ENCODE measurements around the gene CIB4. TPM values are rescaled to one million over a fixed set of nuclear protein-coding genes. Genes with fewer than 3 reads are reported as not detected.
A peak's percentile ranks its signal among the peaks of the same experiment; 100 is the strongest.

CIB4 gene
- total and polyA plus RNA-seq, 7 donors = not detected

DNA sequence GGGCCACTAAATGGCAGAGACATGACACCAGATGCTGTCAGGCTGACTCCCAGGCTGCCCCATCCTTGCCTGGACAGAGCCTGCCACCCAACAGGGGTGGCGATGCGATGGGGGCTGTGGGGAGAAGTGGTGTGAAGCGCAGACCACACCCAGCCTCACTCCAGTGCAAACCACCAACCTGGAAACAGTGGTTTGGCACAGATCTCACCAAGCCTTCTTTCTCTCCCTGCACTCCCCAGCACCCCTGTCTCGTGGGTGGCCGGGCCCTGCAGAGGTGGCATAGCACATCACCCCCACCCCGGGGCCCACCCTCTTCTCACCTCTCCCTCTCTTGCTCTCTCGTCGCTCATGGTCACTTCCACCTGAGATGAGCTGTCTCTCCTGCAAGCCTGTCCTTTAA lies 32.6 kb downstream of the CIB4 start:
- DNase-seq = no peak
- no peak overlapping the region for H3K4me3 ChIP-seq
- peaks cover 0 to 12% (median 6%) of the 10 kb centered on the region in 4 donors for H3K4me1 ChIP-seq
- H3K27ac ChIP-seq = no peak overlapping the region
- TF ChIP-seq POLR2A (IDR thresholded peaks at IDR 0.05) (no peak), POLR2AphosphoS5 (IDR thresholded peaks at IDR 0.05) (no peak), CTCF (IDR thresholded peaks at IDR 0.05) (no peak), EP300 (IDR thresholded peaks at IDR 0.05) (no peak)
- WGBS, 2 donors = 75 to 84% methylated on average over 8 of the region's 8 CpGs
- no peaks in the 10 kb centered on the region for H3K27me3 ChIP-seq
- no peaks in the 10 kb centered on the region for H3K36me3 ChIP-seq
- intact Hi-C loops (cut with DNase I) = no loop called here
- H3K9me3 ChIP-seq = no peaks in the 10 kb centered on the region

DNA sequence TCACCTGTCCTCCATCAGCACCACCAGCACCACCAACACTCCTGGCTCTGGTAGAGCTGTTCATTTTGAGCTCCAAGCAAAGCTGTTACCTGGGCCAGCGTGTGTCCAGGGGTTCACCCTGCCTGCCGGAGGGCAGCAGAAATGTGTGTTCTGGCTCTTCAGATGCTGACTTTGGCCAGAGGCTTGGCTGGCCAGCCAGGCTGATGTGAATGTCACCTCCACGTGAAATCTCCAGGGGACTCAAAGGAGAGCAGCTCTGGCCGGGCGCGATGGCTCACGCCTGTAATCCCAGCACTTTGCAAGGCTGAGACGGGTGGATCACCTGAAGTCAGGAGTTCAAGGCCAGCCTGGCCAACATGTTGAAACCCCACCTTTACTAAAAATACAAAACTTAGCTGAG lies 33.5 kb downstream of the CIB4 start:
- no peak overlapping the region for H3K4me3 ChIP-seq
- no peaks in the 10 kb centered on the region for H3K9me3 ChIP-seq
- no peak for DNase-seq
- no peaks in the 10 kb centered on the region for H3K36me3 ChIP-seq
- H3K27me3 ChIP-seq = no peaks in the 10 kb centered on the region
- TF ChIP-seq POLR2A (IDR thresholded peaks at IDR 0.05) (no peak), CTCF (IDR thresholded peaks at IDR 0.05) (no peak), EP300 (IDR thresholded peaks at IDR 0.05) (no peak), POLR2AphosphoS5 (IDR thresholded peaks at IDR 0.05) (no peak)
- 83 to 86% methylated on average over 8 of the region's 8 CpGs for WGBS, 2 donors
- H3K27ac ChIP-seq = no peak overlapping the region
- intact Hi-C loops (cut with DNase I) = no loop called here
- peaks cover 0 to 3% (median 0%) of the 10 kb centered on the region in 4 donors for H3K4me1 ChIP-seq

DNA sequence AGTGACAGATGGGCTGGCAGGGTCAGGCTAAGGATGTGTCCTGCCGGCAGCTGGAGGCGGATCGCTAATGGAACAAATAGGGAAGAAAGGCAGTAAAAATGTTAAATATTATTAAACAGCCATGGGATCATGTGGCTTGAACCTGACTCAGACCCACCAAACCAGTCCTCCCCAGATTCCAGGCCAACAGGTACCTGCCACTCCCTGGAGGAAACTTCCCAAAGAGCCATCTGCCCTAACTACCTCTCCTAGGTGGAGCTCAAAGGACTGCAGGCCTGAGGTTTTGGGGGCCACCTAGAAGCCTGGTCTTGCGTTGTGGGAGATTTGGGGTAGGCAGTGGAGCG lies 34.3 kb downstream of the CIB4 start:
- DNase-seq = peak; percentile 55
- WGBS, 2 donors = 26 to 67% methylated on average over 5 of the region's 5 CpGs
- no peaks in the 10 kb centered on the region for H3K4me1 ChIP-seq
- intact Hi-C loops (cut with DNase I) = no loop called here
- no peak for TF ChIP-seq POLR2A (IDR thresholded peaks at IDR 0.05)
- TF ChIP-seq CTCF (IDR thresholded peaks at IDR 0.05) = no peak
- TF ChIP-seq POLR2AphosphoS5 (IDR thresholded peaks at IDR 0.05) = no peak
- H3K27me3 ChIP-seq = no peaks in the 10 kb centered on the region
- H3K27ac ChIP-seq = no peak overlapping the region
- no peaks in the 10 kb centered on the region for H3K36me3 ChIP-seq
- H3K9me3 ChIP-seq = no peaks in the 10 kb centered on the region
- H3K4me3 ChIP-seq = no peak overlapping the region

GRCh38 chr2:26605999-26606846 lies 34.9 kb downstream of the CIB4 start:
- peak; percentile 50 for DNase-seq
- no peaks in the 10 kb centered on the region for H3K9me3 ChIP-seq
- H3K36me3 ChIP-seq = no peaks in the 10 kb centered on the region
- no peak overlapping the region for H3K27ac ChIP-seq
- no peaks in the 10 kb centered on the region for H3K27me3 ChIP-seq
- no peaks in the 10 kb centered on the region for H3K4me1 ChIP-seq
- H3K4me3 ChIP-seq = no peak overlapping the region
- WGBS, 2 donors = 73 to 76% methylated on average over 18 of the region's 18 CpGs
- TF ChIP-seq EP300 (IDR thresholded peaks at IDR 0.05) = no peak
- no peak for TF ChIP-seq CTCF (IDR thresholded peaks at IDR 0.05)
- intact Hi-C loops (cut with DNase I) = loop anchor here (1.0 kb wide), 1 partner anchor 139 kb away; no protein-coding TSS in a partner anchor

Data from sigmoid colon (tissue), 7 donors.